Measurements from ENCODE around the gene ABLIM2. TPM values are rescaled to one million over a fixed set of nuclear protein-coding genes. Genes with fewer than 3 reads are reported as not detected.

ABLIM2 gene
- total and polyA plus RNA-seq, 2 donors (not counting 1 experiment from before 2014, with no cell fraction given): 3.3 to 79.0 TPM

DNA sequence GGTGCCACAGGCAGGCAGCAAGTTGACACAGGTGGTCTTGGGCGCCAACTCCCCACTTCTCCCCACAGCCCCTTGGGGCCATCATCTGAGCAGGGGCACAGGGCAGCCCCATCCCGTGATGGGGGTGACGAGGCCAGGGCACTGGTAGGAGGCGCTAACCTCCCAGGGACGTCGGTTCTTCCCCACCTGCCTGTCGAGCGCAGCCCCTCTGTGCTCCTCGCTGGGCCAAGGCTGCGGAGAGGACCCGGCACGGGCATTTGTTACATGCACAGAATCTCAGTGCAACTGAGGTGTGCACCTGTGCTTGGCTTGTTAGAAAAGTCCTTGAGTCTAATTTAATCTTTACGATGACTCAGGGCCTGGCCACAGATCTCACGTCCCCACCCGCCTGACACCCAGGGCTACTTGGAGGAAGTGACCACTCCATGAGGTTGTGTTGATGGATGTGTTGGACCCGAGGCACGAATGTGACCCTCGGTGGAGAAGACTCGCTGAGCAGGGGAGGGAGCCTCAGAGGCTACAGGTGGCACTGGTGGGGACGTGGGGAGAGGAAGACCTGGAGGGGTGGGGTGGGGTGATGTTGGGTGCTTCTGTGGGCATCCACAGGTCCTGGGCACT is 37.3 kb upstream of the ABLIM2 start:
- Histone ChIP-seq H3K4me2 (replicated peaks; ENCODE audit: low read depth, low read length, poor library complexity, severe bottlenecking) (no peak overlapping the region), H3K4me3 (ENCODE audit: control extremely low read depth in 1 of 5, extremely low read depth in 1 of 5, insufficient read depth in 1 of 5, low read depth in 2 of 5, low read length in 4 of 5) (no peak overlapping the region), H3K9me3 (ENCODE audit: control extremely low read depth in 1 of 3, control insufficient read depth in 2 of 3, insufficient read depth in 1 of 3, low read length in 2 of 3) (no peaks in the 10 kb centered on the region), H3K27me3 (replicated peaks in 1 of 4; ENCODE audit: control extremely low read depth in 1 of 4, control insufficient read depth in 3 of 4, insufficient read depth in 4 of 4, low read length in 3 of 4) (no peaks in the 10 kb centered on the region), H3K27ac (ENCODE audit: low read length in 2 of 2) (no peak overlapping the region), H3K9ac (ENCODE audit: low read length) (no peak overlapping the region), H3K79me2 (ENCODE audit: control insufficient read depth, insufficient read depth, low read length) (peaks cover 19% of the 10 kb centered on the region), H4K20me1 (ENCODE audit: control insufficient read depth, insufficient read depth, low read length, poor library complexity, severe bottlenecking) (no peaks in the 10 kb centered on the region), H3K36me3 (replicated peaks in 1 of 2; ENCODE audit: control extremely low read depth in 1 of 2, control insufficient read depth in 1 of 2, extremely low read depth in 1 of 2, insufficient read depth in 2 of 2, low read length in 1 of 2) (no peaks in the 10 kb centered on the region), H3K4me1 (ENCODE audit: control insufficient read depth in 2 of 2, insufficient read depth in 2 of 2, low read length in 2 of 2) (peaks cover 28 to 49% of the 10 kb centered on the region in 2 donors), H2AFZ (ENCODE audit: insufficient read depth, low read depth, low read length, poor library complexity, severe bottlenecking) (no peak overlapping the region)
- no peaks in the 10 kb centered on the region for H3K27me3 Mint-ChIP-seq
- intact Hi-C loops (cut with micrococcal nuclease): loop anchor here (10.0 kb wide), 2 partner anchors 261 to 351 kb away; partner anchors contain the start of gene AFAP1
- no peak overlapping the region for H3K4me3 Mint-ChIP-seq
- H3K9me3 Mint-ChIP-seq (ENCODE audit: insufficient read depth): no peaks in the 10 kb centered on the region
- ChIA-PET CTCF (interaction anchor here (6.4 kb wide), 1 partner anchor 21 kb away, joined by 127 read pairs; no protein-coding TSS in a partner anchor), POLR2A (no interaction called here)
- WGBS (ENCODE audit: insufficient coverage): 81% methylated on average over 20 of the region's 20 CpGs
- ATAC-seq (ENCODE audit: low read depth): no peak
- peak overlapping the region; percentile 63 for H3K27ac Mint-ChIP-seq
- H3K4me1 Mint-ChIP-seq: peaks cover 50% of the 10 kb centered on the region
- no peak for DNase-seq
- TF ChIP-seq, protein P1, sequence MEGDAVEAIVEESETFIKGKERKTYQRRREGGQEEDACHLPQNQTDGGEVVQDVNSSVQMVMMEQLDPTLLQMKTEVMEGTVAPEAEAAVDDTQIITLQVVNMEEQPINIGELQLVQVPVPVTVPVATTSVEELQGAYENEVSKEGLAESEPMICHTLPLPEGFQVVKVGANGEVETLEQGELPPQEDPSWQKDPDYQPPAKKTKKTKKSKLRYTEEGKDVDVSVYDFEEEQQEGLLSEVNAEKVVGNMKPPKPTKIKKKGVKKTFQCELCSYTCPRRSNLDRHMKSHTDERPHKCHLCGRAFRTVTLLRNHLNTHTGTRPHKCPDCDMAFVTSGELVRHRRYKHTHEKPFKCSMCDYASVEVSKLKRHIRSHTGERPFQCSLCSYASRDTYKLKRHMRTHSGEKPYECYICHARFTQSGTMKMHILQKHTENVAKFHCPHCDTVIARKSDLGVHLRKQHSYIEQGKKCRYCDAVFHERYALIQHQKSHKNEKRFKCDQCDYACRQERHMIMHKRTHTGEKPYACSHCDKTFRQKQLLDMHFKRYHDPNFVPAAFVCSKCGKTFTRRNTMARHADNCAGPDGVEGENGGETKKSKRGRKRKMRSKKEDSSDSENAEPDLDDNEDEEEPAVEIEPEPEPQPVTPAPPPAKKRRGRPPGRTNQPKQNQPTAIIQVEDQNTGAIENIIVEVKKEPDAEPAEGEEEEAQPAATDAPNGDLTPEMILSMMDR (IDR thresholded peaks at IDR 0.05): no peak
- TF ChIP-seq EZH2 (IDR thresholded peaks at IDR 0.05; ENCODE audit: borderline replicate concordance, insufficient read depth, low read depth, low read length, poor library complexity, severe bottlenecking): no peak

DNA sequence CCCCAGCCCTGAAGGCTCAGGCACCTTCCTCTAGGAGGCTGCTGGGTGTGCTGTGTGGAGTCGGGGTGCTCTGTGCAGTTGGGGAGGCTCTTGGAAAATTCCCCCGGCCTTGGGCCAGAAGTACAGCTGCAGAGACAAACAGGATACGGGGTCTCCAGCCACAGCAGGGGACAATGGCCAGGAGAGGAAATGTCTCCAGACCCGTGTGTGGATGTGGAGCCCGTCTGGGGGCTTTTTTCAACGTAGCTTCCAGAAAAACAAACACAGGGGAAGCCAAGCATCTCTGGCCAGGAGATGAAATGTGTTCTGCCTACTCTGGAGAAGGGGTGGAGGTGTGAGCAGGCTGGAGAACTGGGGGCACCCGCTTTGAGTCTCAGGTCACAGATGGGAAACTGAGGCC is 36.8 kb upstream of the ABLIM2 start:
- H3K27me3 ChIP-seq (replicated peaks in 1 of 4; ENCODE audit: control extremely low read depth in 1 of 4, control insufficient read depth in 3 of 4, insufficient read depth in 4 of 4, low read length in 3 of 4): no peaks in the 10 kb centered on the region
- ATAC-seq (ENCODE audit: low read depth): no peak
- peaks cover 14% of the 10 kb centered on the region for H3K79me2 ChIP-seq (ENCODE audit: control insufficient read depth, insufficient read depth, low read length)
- 92% methylated on average over 6 of the region's 7 CpGs for WGBS (ENCODE audit: insufficient coverage)
- H3K4me1 ChIP-seq (ENCODE audit: control insufficient read depth in 2 of 2, insufficient read depth in 2 of 2, low read length in 2 of 2): peaks cover 24 to 46% of the 10 kb centered on the region in 2 donors
- no peak overlapping the region for H3K9ac ChIP-seq (ENCODE audit: low read length)
- no peaks in the 10 kb centered on the region for H3K9me3 ChIP-seq (ENCODE audit: control extremely low read depth in 1 of 3, control insufficient read depth in 2 of 3, insufficient read depth in 1 of 3, low read length in 2 of 3)
- DNase-seq: no peak
- no peak overlapping the region for H3K4me2 ChIP-seq (replicated peaks; ENCODE audit: low read depth, low read length, poor library complexity, severe bottlenecking)
- Mint-ChIP-seq H3K4me1 (peaks cover 47% of the 10 kb centered on the region), H3K9me3 (ENCODE audit: insufficient read depth) (no peaks in the 10 kb centered on the region), H3K4me3 (no peak overlapping the region), H3K27me3 (no peaks in the 10 kb centered on the region), H3K27ac (peak overlapping the region; percentile 56)
- no peak for TF ChIP-seq EZH2 (IDR thresholded peaks at IDR 0.05; ENCODE audit: borderline replicate concordance, insufficient read depth, low read depth, low read length, poor library complexity, severe bottlenecking)
- TF ChIP-seq, protein P1 (IDR thresholded peaks at IDR 0.05): no peak
- H4K20me1 ChIP-seq (ENCODE audit: control insufficient read depth, insufficient read depth, low read length, poor library complexity, severe bottlenecking): no peaks in the 10 kb centered on the region
- no peaks in the 10 kb centered on the region for H3K36me3 ChIP-seq (replicated peaks in 1 of 2; ENCODE audit: control extremely low read depth in 1 of 2, control insufficient read depth in 1 of 2, extremely low read depth in 1 of 2, insufficient read depth in 2 of 2, low read length in 1 of 2)
- H2AFZ ChIP-seq (ENCODE audit: insufficient read depth, low read depth, low read length, poor library complexity, severe bottlenecking): no peak overlapping the region
- ChIA-PET CTCF (interaction anchor here (0.9 to 6.4 kb wide), 2 partner anchors 21 to 37 kb away, joined by 4 to 127 read pairs; partner anchors contain the start of gene ABLIM2), POLR2A (interaction anchor here (0.6 kb wide), 1 partner anchor 26 kb away, joined by 8 read pairs; no protein-coding TSS in a partner anchor)
- no peak overlapping the region for H3K4me3 ChIP-seq (ENCODE audit: control extremely low read depth in 1 of 5, extremely low read depth in 1 of 5, insufficient read depth in 1 of 5, low read depth in 2 of 5, low read length in 4 of 5)
- no peak overlapping the region for H3K27ac ChIP-seq (ENCODE audit: low read length in 2 of 2)
- intact Hi-C loops (cut with micrococcal nuclease): loop anchor here (10.0 kb wide), 2 partner anchors 261 to 351 kb away; partner anchors contain the start of gene AFAP1
